ENCODE data around the gene PTPRE. TPM values are rescaled to one million over a fixed set of nuclear protein-coding genes. Genes with fewer than 3 reads are reported as not detected.
A peak's percentile ranks its signal among the peaks of the same experiment; 100 is the strongest.

The PTPRE gene
- total RNA-seq, 1 donor from 2014 or later = 3.6 TPM

DNA sequence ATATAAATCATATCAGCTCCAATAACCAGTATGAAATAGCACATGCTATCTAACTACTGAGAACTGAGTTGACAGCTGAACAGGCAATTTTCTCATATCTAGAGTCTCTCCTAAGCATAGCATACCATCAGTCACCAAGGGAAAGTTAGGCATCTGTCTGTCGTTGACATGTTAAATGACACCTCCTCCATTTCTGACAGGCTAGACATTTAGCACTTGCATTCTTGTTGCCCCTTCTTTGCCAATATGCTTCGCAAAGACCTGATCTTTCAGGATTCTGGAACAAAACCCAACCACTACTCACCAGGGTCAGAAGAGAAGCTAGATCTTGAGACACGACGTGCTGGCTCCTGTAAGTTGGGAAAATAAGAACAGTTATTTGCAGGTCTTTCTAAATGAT lies 209.3 kb downstream of the PTPRE start:
- Mint-ChIP-seq H3K27me3 (no peaks in the 10 kb centered on the region), H3K27ac (no peak overlapping the region), H3K36me3 (peaks cover 27% of the 10 kb centered on the region), H3K9me3 (no peaks in the 10 kb centered on the region), H3K4me3 (no peak overlapping the region), H3K4me1 (ENCODE audit: unreplicated experiment) (no peaks in the 10 kb centered on the region)
- TF ChIP-seq, protein P1, sequence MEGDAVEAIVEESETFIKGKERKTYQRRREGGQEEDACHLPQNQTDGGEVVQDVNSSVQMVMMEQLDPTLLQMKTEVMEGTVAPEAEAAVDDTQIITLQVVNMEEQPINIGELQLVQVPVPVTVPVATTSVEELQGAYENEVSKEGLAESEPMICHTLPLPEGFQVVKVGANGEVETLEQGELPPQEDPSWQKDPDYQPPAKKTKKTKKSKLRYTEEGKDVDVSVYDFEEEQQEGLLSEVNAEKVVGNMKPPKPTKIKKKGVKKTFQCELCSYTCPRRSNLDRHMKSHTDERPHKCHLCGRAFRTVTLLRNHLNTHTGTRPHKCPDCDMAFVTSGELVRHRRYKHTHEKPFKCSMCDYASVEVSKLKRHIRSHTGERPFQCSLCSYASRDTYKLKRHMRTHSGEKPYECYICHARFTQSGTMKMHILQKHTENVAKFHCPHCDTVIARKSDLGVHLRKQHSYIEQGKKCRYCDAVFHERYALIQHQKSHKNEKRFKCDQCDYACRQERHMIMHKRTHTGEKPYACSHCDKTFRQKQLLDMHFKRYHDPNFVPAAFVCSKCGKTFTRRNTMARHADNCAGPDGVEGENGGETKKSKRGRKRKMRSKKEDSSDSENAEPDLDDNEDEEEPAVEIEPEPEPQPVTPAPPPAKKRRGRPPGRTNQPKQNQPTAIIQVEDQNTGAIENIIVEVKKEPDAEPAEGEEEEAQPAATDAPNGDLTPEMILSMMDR (conservative IDR thresholded peaks at IDR 0.05) = no peak
- DNase-seq (ENCODE audit: extremely low spot score, unreplicated experiment) = no peak

DNA sequence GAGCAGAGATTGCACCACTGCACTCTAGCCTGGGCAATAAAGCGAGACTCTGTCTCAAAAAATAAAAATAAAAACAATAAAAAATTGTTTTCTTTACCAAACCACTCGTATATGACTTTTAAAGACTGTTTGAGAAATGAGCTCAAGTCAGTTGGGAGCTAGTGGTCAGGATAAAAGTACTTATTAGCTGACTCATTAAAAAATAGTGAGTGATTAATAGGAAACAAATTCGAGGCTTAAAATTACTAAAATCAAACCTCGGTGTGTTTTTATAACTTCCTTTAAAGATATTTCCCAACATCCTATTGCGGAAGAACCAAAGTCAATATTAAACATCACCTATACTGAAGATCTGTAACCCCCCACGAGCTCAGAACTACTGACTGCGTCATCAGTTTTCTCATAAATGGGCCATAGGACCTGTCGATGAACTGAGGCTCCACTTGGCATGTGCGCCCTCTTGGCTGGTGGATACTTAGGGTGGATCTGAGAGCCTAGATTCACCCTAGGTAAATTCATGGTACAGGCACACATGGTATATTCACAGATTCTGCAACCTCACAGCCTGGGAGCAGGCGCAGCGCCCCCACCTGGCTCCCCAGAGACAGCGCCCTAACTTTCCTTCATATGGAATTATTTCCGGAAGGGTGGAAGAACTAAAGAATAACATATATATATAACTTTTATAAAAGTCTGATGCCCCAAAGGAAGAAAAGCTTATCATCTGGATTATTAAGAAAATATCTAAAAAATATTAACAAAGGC lies 210.1 kb downstream of the PTPRE start:
- Mint-ChIP-seq H3K36me3 (peaks cover 28% of the 10 kb centered on the region), H3K27me3 (no peaks in the 10 kb centered on the region), H3K27ac (no peak overlapping the region), H3K4me1 (ENCODE audit: unreplicated experiment) (no peaks in the 10 kb centered on the region), H3K4me3 (no peak overlapping the region), H3K9me3 (no peaks in the 10 kb centered on the region)
- no peak for DNase-seq (ENCODE audit: extremely low spot score, unreplicated experiment)
- TF ChIP-seq, protein P1 (conservative IDR thresholded peaks at IDR 0.05) = peak; percentile 49

DNA sequence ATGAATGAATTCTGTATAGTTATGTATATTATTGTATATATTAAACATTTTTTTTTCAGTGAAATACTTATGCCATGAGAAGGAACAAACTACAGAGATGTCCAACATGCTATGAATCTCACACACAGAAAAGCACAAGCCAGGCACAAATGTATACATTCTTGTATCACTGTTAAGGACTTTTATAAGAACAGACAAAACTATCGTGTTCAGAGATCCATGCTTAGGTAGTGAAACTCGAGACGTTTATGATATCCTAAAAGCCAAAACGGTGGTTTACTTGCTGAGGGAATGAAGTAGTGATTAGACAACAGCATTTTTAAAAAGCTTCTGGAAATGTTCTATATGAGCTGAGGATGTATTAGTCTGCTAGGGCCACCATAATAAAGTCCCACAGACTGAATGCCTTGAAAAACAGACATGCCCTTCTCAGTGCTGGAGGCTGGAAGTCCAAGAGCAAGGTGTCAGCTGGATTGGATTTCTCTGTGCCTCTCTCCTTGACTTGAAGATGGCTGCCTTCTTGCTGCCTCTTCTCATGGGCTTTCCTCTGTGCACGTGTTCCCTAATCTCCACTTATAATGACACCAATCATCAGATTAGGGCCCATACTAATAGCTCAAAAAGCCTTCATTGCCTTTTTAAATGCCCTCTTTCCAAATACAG lies 215.0 kb downstream of the PTPRE start:
- no peak for DNase-seq (ENCODE audit: extremely low spot score, unreplicated experiment)
- peaks cover 7% of the 10 kb centered on the region for H3K27me3 Mint-ChIP-seq
- no peaks in the 10 kb centered on the region for H3K9me3 Mint-ChIP-seq
- TF ChIP-seq, protein P1 (conservative IDR thresholded peaks at IDR 0.05) = no peak
- no peak overlapping the region for H3K4me3 Mint-ChIP-seq
- H3K36me3 Mint-ChIP-seq = peaks cover 29% of the 10 kb centered on the region
- H3K27ac Mint-ChIP-seq = no peak overlapping the region
- H3K4me1 Mint-ChIP-seq (ENCODE audit: unreplicated experiment) = peaks cover 19% of the 10 kb centered on the region

DNA sequence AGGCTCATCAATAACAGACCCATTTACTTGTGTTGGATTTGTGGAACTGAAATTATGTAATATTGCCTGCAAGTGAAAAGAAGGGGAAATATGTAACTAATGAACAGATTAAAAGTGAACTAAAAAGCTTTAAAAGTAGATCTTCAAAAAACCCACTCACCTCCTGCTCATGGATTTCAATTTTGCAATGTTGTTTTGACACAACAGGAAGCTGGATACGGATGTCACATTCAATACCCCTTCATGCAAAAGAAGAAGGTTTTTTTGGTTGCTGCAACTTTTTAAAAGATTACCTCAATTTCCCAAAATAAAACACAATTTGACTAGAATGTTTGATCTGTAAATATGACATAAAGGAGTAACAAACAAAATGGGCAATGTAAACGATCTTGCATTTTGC lies 216.0 kb downstream of the PTPRE start:
- DNase-seq (ENCODE audit: extremely low spot score, unreplicated experiment) = no peak
- H3K4me1 Mint-ChIP-seq (ENCODE audit: unreplicated experiment) = peaks cover 23% of the 10 kb centered on the region
- TF ChIP-seq, protein P1 (conservative IDR thresholded peaks at IDR 0.05) = no peak
- peak overlapping the region; percentile 47 for H3K4me3 Mint-ChIP-seq
- peaks cover 7% of the 10 kb centered on the region for H3K27me3 Mint-ChIP-seq
- peaks cover 29% of the 10 kb centered on the region for H3K36me3 Mint-ChIP-seq
- H3K27ac Mint-ChIP-seq = no peak overlapping the region
- H3K9me3 Mint-ChIP-seq = no peaks in the 10 kb centered on the region

DNA sequence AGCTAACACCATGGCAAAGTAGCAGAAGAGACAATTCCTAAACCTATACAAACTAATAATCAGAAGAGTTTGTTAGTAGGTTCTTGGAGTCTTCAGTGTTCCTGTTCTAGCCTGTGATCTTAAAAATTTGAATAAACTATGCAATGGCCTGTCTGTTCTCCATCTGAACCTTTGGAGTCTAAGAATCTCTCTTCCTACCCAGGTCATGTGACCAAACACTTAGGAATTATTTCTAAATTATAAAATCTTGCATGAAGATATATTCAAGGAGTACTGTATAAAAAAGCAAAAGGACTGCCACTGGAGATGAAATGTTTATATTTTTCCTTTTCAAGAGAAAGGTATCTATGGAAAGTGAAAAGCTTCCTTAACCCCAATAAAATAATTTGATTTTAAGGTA lies 216.9 kb downstream of the PTPRE start:
- Mint-ChIP-seq H3K4me1 (ENCODE audit: unreplicated experiment) (peaks cover 23% of the 10 kb centered on the region), H3K4me3 (peak overlapping the region; percentile 94), H3K36me3 (peaks cover 25% of the 10 kb centered on the region), H3K27me3 (peaks cover 7% of the 10 kb centered on the region), H3K27ac (no peak overlapping the region), H3K9me3 (no peaks in the 10 kb centered on the region)
- TF ChIP-seq, protein P1 (conservative IDR thresholded peaks at IDR 0.05) = no peak
- no peak for DNase-seq (ENCODE audit: extremely low spot score, unreplicated experiment)

Measured in type B pancreatic cell (in vitro differentiated cells).